ENCODE results near the gene MT1G.
"Not testable (repeated sequence)": the region's sequence is repeated elsewhere in the genome, so short reads cannot be mapped to it uniquely, and the experiment has no call there.

MT1G gene

GRCh38 chr16:56665286-56666261, 2.3 kb downstream of the MT1G start:
- H3K9me3 Mint-ChIP-seq; H3K4me3 Mint-ChIP-seq; H3K36me3 Mint-ChIP-seq (ENCODE audit: low read depth); H3K27ac Mint-ChIP-seq: not testable (repeated sequence)
- Mint-ChIP-seq H3K4me1 (ENCODE audit: low read depth) (peaks cover 41% of the 10 kb centered on the region), H3K27me3 (ENCODE audit: low read depth) (peaks cover 43% of the 10 kb centered on the region)
- DNase-seq (ENCODE audit: low spot score): peak; percentile 34

- DNase-seq (ENCODE audit: low spot score): no peak
- Mint-ChIP-seq H3K4me3 (no peak overlapping the region), H3K27ac (no peak overlapping the region), H3K9me3 (no peaks in the 10 kb centered on the region), H3K27me3 (ENCODE audit: low read depth) (peaks cover 37% of the 10 kb centered on the region), H3K36me3 (ENCODE audit: low read depth) (peaks cover 3% of the 10 kb centered on the region), H3K4me1 (ENCODE audit: low read depth) (peaks cover 42% of the 10 kb centered on the region)
These were observed 3.4 kb downstream of the MT1G start for GRCh38 chr16:56664506-56664905.

GRCh38 chr16:56662357-56663354, 5.2 kb downstream of the MT1G start:
- H3K4me3 Mint-ChIP-seq: peak overlapping the region; percentile 82
- H3K36me3 Mint-ChIP-seq (ENCODE audit: low read depth): no peaks in the 10 kb centered on the region
- H3K4me1 Mint-ChIP-seq (ENCODE audit: low read depth): peaks cover 37% of the 10 kb centered on the region
- DNase-seq (ENCODE audit: low spot score): no peak
- peak overlapping the region; percentile 80 for H3K27ac Mint-ChIP-seq
- peaks cover 24% of the 10 kb centered on the region for H3K27me3 Mint-ChIP-seq (ENCODE audit: low read depth)
- H3K9me3 Mint-ChIP-seq: no peaks in the 10 kb centered on the region

GRCh38 chr16:56658327-56658875, 9.5 kb downstream of the MT1G start:
- peak overlapping the region; percentile 95 for H3K4me3 Mint-ChIP-seq
- peaks cover 16% of the 10 kb centered on the region for H3K27me3 Mint-ChIP-seq (ENCODE audit: low read depth)
- no peaks in the 10 kb centered on the region for H3K9me3 Mint-ChIP-seq
- no peaks in the 10 kb centered on the region for H3K36me3 Mint-ChIP-seq (ENCODE audit: low read depth)
- H3K27ac Mint-ChIP-seq: peak overlapping the region; percentile 79
- DNase-seq (ENCODE audit: low spot score): no peak
- H3K4me1 Mint-ChIP-seq (ENCODE audit: low read depth): peaks cover 23% of the 10 kb centered on the region

- Mint-ChIP-seq H3K4me1 (ENCODE audit: low read depth) (peaks cover 21% of the 10 kb centered on the region), H3K4me3 (peak within 1 kb of the TSS; percentile 95), H3K27me3 (ENCODE audit: low read depth) (peaks cover 18% of the 10 kb centered on the region), H3K36me3 (ENCODE audit: low read depth) (no peaks in the 10 kb centered on the region), H3K9me3 (no peaks in the 10 kb centered on the region), H3K27ac (peak within 1 kb of the TSS; percentile 79)
- DNase-seq (ENCODE audit: low spot score): peak; percentile 40
These were observed 10.1 kb downstream of the MT1G start, which contains the start of gene MT1F for GRCh38 chr16:56657555-56658326. Gene MT1F, plus strand, starts transcription at chr16:56657959. Its CDS starts 100 bp downstream, at chr16:56658059.

GRCh38 chr16:56653218-56653617, 14.6 kb downstream of the MT1G start:
- Mint-ChIP-seq H3K27me3 (ENCODE audit: low read depth) (peaks cover 29% of the 10 kb centered on the region), H3K27ac (no peak overlapping the region), H3K4me1 (ENCODE audit: low read depth) (peaks cover 8% of the 10 kb centered on the region), H3K9me3 (no peaks in the 10 kb centered on the region), H3K4me3 (no peak overlapping the region), H3K36me3 (ENCODE audit: low read depth) (no peaks in the 10 kb centered on the region)
- no peak for DNase-seq (ENCODE audit: low spot score)

- H3K36me3 Mint-ChIP-seq (ENCODE audit: low read depth): no peaks in the 10 kb centered on the region
- no peak overlapping the region for H3K27ac Mint-ChIP-seq
- no peaks in the 10 kb centered on the region for H3K9me3 Mint-ChIP-seq
- DNase-seq (ENCODE audit: low spot score): no peak
- peaks cover 33% of the 10 kb centered on the region for H3K27me3 Mint-ChIP-seq (ENCODE audit: low read depth)
- H3K4me3 Mint-ChIP-seq: no peak overlapping the region
- peaks cover 4% of the 10 kb centered on the region for H3K4me1 Mint-ChIP-seq (ENCODE audit: low read depth)
These were observed 15.3 kb downstream of the MT1G start for GRCh38 chr16:56652600-56652999.

GRCh38 chr16:56651586-56651985, 16.3 kb downstream of the MT1G start, which contains the start of gene MT1B:
Gene MT1B, plus strand, starts transcription at chr16:56651886. Its CDS starts 68 bp downstream, at chr16:56651954.
- H3K4me1 Mint-ChIP-seq (ENCODE audit: low read depth): no peaks in the 10 kb centered on the region
- no peak within 1 kb of the TSS for H3K4me3 Mint-ChIP-seq
- no peaks in the 10 kb centered on the region for H3K36me3 Mint-ChIP-seq (ENCODE audit: low read depth)
- DNase-seq (ENCODE audit: low spot score): no peak
- no peaks in the 10 kb centered on the region for H3K9me3 Mint-ChIP-seq
- H3K27ac Mint-ChIP-seq: no peak within 1 kb of the TSS
- H3K27me3 Mint-ChIP-seq (ENCODE audit: low read depth): peaks cover 40% of the 10 kb centered on the region

GRCh38 chr16:56649820-56650219, 18.0 kb downstream of the MT1G start:
- Mint-ChIP-seq H3K27me3 (ENCODE audit: low read depth) (peaks cover 45% of the 10 kb centered on the region), H3K4me1 (ENCODE audit: low read depth) (no peaks in the 10 kb centered on the region), H3K9me3 (no peaks in the 10 kb centered on the region), H3K27ac (no peak overlapping the region), H3K4me3 (no peak overlapping the region), H3K36me3 (ENCODE audit: low read depth) (no peaks in the 10 kb centered on the region)
- DNase-seq (ENCODE audit: low spot score): no peak

- Mint-ChIP-seq H3K4me3 (no peak overlapping the region), H3K27me3 (ENCODE audit: low read depth) (peaks cover 44% of the 10 kb centered on the region), H3K9me3 (no peaks in the 10 kb centered on the region), H3K27ac (no peak overlapping the region), H3K36me3 (ENCODE audit: low read depth) (no peaks in the 10 kb centered on the region), H3K4me1 (ENCODE audit: low read depth) (peaks cover 1% of the 10 kb centered on the region)
- no peak for DNase-seq (ENCODE audit: low spot score)
These were observed 18.6 kb downstream of the MT1G start for GRCh38 chr16:56649271-56649670.

GRCh38 chr16:56647641-56648431, 20.0 kb downstream of the MT1G start:
- H3K27me3 Mint-ChIP-seq (ENCODE audit: low read depth): peaks cover 43% of the 10 kb centered on the region
- DNase-seq (ENCODE audit: low spot score): no peak
- no peaks in the 10 kb centered on the region for H3K9me3 Mint-ChIP-seq
- no peaks in the 10 kb centered on the region for H3K36me3 Mint-ChIP-seq (ENCODE audit: low read depth)
- peaks cover 13% of the 10 kb centered on the region for H3K4me1 Mint-ChIP-seq (ENCODE audit: low read depth)
- no peak overlapping the region for H3K4me3 Mint-ChIP-seq
- H3K27ac Mint-ChIP-seq: no peak overlapping the region

- Mint-ChIP-seq H3K9me3 (no peaks in the 10 kb centered on the region), H3K36me3 (ENCODE audit: low read depth) (no peaks in the 10 kb centered on the region), H3K4me1 (ENCODE audit: low read depth) (peaks cover 19% of the 10 kb centered on the region), H3K4me3 (no peak overlapping the region), H3K27me3 (ENCODE audit: low read depth) (peaks cover 40% of the 10 kb centered on the region), H3K27ac (no peak overlapping the region)
- DNase-seq (ENCODE audit: low spot score): no peak
These were observed 22.0 kb downstream of the MT1G start for GRCh38 chr16:56645838-56646237.

Measured in T-helper 2 cell treated with Interferon-gamma antibody and Interleukin-4, amounts not matched to agents 5 μg/mL and 100 μg/mL, for 36 hours (primary cell).